ENCODE measurements around the gene NPDC1.

NPDC1 gene

DNA sequence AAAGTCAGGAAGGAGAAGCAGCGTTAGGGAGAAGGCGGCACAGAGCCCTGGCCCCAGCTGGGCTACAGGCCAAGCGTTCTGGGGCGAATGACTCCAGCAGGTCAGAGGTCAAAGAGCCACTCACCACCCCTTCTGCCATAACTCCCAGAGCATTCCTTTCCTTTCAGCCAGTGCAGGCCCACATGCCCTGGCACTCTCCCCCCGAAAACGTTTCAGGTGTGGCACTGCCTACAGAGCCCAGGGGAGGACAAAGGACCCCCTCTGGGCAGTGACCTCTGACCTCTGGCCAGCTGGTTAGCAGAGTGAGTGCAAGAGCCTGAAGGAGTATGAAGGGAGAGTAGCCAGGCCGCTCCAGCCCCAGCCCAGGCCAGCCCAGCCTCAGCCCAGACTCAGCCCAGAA lies 22.8 kb downstream of the NPDC1 start:
- no peak for DNase-seq

DNA sequence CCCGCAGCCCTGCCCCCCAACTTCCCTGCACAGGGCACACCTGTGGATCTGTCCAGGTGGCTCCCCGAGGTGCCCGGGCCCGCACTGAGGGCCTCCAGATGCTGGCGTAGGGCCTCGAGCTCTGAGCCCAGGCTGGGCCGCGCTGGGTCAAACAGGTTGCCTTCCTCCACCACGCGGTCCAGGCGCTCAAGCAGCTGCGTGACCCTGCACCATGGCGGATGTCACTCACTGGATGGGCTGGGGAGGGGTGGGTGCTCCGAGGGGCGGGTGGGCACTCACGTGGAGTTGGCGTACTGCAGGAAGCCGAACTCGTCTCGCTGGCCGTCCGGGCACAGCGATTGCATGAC lies 23.3 kb downstream of the NPDC1 start:
- no peak for DNase-seq

DNA sequence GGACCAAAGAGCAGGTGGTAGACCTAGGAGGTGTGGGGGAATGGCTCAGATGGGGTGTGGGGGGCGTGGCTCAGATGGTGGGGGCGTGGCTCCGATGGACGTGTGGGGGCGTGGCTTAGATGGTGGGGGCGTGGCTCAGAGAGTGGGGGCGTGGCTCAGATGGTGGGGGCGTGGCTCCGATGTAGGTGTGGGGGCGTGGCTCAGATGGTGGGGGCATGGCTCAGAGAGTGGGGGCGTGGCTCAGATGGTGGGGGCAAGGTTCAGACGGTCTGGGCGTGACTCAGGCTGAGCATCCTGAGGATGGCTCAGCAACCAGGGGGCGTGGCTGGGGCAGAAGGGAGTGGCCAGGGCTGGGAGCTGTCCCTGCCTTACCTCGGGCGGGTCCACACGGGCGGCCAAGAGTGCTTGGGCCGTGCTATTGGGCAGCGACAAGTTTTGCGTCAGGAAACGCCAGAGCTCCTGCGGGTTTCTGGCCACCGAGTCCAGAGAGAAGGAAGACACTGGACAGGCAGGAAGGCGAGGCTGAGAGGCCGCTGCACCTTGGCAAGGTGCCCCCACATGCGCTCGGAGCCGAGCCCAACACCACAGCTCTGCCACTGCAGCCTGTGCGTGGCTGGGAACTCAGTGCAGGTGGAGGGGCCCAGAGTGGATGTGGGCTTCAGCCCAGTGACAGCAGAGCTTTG lies 23.9 kb downstream of the NPDC1 start:
- DNase-seq = peak; percentile 66 to 72

DNA sequence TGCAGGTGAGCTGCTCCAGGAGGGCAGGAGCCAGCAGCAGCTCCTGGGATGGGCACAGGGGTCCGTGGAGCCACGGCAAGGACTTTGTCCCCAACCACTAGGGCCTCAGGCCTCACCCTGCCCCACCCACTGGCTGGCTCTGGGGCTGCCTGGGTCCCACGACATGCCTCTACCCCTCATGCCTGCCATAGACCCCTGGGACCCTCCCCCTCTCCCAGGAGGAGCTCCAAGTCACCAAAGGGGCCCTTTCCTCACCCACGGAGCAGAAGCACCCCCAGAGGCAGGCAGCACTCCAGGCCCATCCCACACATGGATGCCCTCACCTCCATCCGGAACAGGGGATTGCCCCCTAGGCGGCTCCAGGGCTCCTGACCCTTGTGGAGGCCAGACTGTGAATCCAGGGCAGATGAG lies 24.4 kb downstream of the NPDC1 start:
- no peak for DNase-seq

DNA sequence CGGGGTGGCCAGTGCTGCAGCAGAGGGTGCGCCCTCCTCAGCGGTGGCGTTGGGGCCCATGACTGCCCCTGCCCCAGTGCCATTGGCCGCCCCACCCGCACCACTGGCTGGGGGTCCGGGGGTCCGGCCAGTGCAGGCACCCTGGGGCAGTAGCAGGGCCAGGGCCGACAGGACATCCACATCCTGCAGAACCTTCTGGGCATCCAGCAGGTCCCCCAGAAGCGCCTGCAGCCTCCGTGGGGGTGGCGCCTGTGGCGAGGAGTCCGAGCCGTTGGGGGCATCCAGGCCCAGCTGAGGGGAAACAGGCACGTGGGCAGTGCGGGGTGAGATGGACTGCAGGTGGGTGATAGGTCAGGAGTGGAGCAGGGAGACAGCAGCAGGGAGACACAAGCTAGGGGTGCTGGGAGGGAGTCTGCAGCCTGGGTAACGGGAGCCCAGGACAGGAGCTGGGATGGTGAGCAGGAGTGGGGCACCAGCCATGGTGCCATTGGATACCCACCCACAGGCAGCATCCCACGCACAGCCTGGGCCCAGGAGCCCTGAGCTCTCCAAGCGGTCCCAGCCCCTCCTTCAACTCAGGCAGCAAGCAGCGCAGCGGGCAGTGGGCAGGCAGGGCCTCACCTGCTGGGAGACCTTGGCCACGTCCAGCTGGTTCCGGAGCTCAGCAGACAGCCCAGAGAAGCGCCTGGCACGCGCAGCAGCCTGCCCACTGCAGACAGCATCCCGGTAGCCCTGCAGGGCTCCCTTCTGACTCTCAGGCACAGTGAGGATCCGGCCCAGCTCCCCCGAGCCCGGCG lies 25.0 kb downstream of the NPDC1 start:
- no peak for DNase-seq

DNA sequence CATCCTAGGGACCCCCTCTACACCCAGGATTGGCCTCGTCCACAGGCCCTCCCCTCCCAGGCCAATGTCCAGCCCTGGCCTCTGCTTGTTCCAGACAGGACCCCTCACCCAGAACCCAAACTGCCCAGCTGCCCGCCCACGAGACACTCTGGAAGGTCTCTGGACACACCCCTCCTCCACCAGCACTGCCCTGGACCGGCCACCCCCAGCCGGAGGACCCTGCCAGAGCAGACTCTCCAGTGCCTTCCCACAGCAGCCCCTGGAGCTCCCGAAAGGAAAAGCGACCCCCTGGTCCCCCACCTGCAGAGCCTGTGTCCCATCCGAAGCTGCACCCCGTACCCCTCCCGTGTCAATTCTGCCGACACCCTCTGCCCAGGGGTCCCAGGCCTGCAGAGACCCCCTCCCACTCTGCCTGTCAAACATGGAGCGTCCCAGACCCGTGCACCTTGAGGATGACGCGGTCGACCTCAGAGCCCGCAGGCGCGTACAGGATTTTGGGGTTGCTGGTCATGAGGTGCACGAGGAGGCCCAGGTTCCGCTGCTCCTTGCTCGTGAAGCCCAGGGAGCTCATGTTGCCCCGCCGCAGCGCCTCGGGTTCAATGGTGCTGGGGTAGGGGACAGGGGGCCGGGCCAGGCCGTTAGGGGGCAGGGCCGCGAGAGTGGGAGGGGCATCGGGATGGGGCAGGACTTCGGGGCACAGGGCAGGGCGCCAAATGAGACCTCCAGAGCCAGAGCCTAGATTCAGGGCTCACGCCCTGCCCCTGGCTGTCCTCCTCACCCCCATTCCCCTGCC lies 25.9 kb downstream of the NPDC1 start:
- DNase-seq = no peak

DNA sequence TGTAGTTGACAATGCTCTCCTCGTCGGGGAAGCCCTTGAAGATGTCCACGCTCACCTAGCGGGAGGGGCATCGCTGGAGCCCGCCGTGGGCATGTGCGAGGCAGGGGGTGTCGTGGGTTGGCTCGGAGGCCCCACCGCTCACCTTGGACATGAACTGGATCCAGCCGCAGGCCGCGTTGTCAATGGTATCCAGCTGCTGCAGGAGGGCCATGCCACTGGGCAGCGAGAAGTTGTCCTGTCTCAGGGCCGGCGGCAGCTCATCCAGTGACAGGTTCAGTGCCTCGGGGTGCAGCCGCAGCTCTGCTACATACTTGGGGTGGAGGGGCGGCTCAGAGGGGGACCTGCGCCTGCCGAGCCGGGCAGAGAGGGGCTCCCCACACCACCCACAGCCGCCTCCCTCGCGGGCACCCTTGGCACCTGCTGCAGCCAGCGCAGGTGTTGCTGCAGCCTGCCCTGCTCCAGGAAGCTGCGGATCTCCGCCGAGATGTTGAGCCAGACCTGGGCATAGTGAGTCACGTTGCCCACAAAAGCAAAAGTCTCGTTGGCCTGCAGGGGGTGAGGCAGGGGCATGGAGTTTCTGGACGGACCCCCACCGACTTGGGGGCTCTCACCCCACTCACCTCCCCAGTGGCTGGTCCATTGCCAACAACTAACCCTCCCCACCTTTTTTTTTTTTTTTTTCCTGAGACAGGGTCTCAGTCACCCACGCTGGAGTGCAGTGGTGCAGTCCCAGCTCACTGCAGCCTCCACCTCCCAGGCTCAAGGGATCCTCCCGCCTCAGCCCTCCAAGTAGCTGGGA lies 27.0 kb downstream of the NPDC1 start:
- no peak for DNase-seq

DNA sequence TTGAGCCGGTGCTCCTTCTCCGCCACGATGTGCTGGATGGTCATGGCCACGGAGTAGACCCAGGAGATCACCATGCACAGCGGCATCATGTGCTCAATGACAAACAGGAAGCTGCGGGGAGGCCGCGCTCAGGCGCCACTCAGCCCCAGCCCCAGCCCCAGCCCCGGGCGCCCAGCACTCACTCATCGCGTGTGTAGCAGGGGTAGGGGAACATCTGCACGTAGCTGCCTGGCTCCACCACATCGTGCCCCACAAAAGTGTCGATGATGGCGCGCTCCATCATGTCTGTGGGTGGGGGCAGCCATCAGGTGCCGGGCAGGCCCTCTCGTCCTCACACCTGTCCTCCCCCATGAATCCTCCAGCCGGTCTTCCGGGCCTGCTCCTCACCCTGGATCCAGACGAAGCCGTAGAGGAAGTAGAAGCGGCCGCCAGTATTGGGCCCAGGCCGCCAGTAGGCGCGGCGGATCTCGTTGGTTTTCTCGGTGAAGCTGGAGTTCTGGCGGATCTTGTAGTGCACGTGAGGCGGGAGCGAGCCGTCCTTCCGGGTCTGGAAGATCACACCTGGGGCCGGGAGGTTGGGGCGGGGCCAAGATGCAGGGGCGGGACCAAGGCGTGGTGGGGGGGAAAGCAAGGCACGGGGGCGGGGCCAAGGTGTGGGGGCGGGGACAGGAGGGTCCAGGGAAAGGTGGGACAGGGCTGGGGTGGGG lies 28.0 kb downstream of the NPDC1 start:
- no peak for DNase-seq

DNA sequence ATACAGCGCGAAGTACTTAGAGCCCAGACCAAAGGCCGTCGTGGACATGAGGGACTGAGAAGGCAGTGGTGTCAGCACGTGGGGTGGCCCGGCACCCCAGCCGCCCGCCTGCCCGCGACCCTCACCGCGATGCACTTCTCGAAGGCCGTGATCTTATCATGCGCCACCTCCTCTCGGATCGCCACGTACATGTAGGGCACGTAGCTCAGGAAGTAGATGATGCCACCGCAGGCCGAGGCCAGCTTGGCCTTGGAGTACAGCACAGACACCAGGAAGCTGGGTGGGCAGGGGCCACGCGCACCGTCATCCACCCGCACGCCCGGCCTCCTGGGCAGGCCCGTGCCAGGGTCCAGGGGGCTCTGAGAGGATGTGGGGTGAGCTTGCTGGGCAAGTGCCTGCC lies 28.9 kb downstream of the NPDC1 start:
- DNase-seq = no peak

DNA sequence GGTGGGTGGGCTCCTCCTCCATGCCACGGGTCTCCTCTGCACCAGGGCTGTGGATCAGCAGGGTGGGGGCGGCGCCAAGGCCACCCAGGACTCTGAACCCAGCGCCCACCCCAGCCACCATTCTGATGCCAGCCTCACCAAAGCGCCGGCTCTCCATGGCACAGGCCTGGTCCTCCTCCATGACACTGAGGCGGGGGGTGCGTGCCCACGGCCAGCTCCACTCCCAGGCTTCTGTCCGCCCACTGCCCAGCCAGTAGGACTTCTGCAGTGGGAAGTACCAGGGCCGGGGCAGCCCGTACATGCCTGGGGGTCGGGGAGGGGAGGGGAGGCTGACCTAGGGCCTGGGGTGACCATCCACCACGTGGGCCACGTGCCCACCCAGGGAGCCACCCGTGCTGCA lies 29.5 kb downstream of the NPDC1 start:
- DNase-seq = no peak

DNA sequence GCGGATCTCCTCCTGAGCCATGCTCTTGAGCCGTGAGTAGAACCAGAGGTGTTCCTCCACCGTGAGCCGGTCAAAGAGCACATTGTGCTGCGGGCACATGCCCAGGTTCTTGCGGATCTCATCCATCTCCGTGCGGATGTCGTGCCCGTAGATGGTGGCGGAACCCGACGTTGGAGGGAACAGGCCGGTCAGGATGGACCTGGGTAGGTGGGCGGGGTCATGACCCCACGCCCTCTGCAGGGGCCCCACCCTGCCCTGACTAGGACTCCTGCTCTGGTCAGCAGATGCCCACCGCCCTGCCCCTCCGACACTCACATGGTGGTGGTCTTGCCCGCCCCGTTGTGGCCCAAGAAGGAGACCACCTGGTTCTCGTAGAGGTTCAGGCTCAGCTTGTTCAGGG lies 30.0 kb downstream of the NPDC1 start:
- no peak for DNase-seq

DNA sequence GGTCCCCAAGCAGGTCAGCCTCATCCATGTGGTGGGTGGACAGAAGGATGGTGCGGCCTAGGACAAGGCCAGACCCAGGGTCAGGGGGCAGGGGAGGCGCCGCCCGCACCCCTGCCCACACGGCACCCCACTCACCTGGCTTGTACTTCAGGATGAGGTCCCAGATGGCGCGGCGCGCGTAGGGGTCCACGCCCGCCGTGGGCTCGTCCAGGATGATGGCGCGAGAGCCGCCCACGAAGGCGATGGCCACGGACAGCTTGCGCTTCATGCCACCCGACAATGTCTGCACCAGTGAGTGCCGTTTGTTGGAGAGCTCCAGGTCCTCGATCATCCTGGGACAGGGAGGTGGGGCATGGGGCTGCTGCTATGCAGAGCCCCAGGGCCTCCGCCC lies 30.4 kb downstream of the NPDC1 start:
- no peak for DNase-seq

DNA sequence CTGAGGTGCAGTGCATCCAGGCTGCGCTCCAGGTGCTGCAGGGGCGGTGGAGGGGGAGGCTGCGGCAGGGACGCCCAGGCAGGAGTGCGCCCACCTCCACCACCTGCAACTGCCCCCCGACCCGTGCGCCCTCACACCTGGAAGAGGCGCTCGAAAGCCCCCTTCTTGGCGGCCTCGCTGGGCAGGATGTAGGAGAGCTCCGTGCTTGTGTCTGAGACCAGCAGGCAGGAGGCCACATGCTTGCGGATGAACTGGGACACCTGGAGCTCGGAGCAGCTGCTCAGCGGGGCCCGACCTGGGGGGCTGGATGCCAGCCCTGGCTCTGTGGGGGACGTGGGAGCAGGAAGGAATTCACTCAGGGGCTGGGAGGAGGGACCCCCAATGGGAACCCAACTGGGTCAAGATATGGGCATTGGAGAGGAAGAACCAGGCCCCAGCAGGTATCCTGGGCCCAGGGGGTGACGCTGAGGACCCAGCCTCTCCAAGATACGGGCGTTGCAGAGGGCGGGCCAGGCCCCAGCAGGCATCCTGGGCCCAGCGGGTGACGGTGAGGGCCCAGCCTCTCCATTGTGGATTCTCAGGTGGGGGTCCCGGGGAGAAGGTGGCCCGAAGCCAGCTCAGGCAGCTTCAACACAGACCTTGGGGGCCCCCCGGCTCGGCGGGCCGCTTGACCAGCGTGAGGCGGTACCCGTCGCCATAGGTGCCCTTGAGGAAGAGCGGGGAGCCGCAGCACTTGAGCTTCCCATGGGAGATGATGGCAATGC lies 31.0 kb downstream of the NPDC1 start:
- DNase-seq = no peak

DNA sequence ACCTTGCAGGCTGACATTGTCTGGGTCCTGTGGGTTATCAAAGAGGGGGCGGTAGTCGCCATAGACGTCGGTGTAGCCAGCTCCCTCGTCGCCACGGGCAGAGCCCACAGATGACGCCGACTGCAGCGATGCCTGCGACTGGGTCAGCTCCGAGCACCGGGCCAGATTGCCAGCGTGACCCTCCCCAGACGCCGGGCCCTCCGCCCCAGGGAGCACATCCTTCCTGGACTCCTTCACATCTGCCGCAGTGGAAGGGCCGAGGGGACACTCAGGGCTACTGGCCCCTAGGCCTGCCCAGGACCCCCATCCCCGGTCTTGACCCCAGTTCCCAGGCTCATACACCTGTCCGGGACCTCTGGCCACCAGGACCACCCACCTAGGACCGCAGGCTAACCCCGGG lies 31.8 kb downstream of the NPDC1 start:
- DNase-seq = no peak

DNA sequence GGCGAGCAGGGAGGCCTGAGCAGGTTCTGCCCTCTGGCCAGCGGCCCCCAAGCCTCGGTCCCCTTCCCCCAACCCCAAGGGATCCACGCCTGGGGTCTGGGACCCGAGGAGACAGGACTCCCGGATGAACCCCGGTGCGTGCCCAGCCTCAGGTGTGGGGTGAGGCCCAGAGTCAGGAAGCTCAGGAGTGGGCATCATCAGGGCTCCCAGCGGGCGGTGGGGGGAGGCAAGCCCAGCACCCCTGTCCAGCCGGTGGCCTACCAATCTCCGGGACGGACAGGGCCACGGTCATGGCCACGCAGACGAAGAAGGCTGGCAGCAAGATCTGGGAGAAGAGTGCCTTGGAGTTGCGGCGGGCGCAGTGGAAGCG lies 32.4 kb downstream of the NPDC1 start:
- no peak for DNase-seq

DNA sequence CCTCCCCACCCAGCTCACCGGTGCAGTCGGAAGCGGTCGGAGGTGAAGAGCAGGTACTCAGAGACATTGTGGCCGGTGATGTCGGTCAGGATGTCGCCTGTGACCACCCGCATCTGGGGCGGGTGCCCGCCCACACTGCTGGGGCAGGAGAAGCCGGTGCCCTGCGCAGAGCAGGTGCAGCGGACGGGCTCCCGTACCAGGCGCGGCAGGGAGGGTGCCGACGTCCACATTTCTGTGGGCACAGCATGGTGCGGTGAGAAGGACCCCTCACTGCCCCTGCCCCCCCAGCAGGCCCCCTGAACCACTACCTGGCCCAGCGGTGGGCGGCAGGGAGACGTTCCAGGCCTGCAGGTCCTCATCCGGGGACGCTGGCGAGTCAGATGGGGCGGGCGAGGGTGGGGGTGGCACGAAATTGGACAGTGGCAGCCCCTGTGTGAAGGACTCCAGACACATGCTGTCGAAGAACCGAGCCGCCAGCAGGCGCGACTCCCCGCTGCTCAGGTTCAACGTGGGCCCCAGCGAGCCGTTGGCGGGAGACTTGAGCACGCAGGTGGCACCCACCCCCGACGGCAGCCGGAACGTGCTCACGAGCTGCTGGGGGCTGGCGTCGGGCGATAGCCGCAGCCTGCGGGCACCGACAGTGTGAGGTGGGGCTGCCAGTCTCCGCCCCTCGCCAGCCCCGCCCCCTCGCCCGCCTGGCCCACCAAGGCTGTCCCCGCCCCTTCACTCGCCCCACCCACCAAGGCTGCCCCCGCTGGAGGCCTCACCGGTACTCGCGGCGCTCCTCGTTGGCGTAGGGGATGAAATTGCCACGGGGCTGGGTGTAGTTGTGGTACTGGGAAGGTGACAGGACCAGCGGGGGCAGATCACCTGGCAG lies 33.0 kb downstream of the NPDC1 start:
- no peak for DNase-seq

DNA sequence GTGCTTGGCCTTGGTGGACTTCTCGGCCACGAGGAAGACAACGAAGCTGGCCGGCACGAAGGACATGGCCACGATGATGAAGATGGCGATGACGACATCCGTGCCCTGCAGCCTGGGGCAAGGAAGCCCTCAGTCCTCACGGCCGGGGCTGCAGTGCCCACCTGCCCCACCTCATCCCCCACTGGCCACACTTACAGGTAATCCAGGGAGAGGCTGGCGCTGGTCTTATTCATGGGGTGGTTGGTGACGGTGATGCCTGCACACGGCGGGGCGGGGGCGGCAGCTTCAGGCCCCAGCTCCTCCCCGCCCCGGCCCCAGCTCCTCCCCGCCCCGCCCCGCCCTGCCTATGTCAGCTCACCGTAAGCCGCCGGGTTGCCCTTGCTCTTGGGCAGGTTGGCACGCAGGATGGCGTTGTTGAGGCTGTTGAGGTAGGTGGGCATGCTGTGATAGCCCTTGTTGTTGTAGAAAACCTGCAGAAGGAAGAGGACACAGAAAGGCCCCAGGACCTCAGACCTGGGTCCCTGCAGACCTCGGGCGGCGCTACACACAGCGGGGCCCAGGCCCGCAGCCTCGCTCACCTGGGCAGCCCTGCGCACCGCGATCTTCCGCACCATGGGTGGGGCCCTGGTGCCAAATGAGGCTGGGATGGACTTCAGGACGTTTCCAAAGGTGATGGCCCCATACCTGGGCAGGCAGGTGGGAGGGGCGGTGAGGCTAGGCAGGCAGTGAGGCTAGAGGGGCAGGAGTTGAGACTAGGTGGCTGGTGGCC lies 33.9 kb downstream of the NPDC1 start:
- DNase-seq = no peak

DNA sequence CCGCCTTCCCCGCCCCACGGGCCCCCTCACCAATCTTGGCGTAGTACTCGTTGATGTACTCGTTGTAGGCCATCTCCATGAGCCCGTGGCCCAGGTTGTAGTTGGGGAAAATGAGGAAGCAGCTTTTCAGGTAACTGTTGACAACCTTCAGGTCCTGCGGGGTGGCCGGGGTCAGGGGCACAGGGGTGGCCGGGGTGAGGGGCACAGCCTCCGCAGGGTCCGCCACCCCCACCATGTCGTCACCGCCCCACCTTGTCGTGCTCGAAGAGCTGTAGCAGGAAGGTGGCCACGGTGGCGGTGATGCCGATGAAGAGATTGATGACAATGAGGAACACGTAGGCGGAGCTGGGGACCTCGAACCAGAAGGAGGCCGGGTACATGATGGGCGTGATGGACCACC lies 34.8 kb downstream of the NPDC1 start:
- no peak for DNase-seq

DNA sequence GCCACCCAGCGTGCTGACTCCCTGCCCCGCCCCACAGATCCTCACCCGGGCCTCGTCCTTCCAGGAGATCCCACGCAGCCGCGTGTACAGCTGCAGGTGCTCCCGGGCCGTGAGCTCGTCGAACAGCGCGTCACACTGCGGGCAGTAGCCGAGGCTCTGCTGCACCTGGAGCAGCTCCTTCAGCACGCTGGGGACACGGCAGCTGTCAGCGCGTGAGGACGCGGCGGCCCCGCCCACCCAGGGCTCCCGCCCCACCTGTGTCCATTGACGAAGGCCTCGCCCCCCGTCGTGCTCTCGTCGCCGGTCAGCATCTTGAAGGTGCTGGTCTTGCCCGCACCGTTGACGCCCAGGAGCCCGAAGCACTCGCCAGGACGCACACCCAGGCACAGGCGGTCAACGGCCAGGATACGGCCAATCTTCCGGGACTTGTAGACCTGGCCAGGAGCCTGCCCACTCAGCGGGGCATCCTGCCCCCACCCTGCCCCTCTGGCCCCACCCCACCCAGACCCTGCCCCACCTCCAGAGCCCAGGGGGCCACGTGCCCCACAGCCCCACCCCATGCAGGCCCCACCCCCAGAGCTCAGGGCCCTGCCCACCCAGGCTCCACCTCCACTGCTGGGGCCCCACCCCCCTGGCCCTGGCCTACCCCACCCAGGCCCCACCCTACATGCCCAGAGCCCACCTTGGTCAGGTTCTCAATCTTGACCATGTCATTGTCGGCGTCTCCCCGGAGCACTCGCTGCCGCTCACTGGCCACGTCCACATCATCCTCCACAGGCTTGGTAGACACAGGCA lies 35.8 kb downstream of the NPDC1 start:
- DNase-seq = no peak

Data from stimulated activated CD4-positive, alpha-beta T cell treated with anti-CD3 and anti-CD28 coated beads, Interleukin-2, amount 100 ng/mL, for 48 hours (primary cell).